ENCODE data around the gene PROS1.

GRCh38 chr3:93969443-93969842, 4.3 kb downstream of the PROS1 start:
- TF ChIP-seq CTCF (IDR thresholded peaks at IDR 0.05) = no peak
- no peak for TF ChIP-seq POLR2A (IDR thresholded peaks at IDR 0.05)
